Fibroblast of villous mesenchyme (primary cell): ENCODE measurements around the gene MYH9. TPM values are rescaled to one million over a fixed set of nuclear protein-coding genes. Genes with fewer than 3 reads are reported as not detected.
A peak's percentile ranks its signal among the peaks of the same experiment; 100 is the strongest.

Experiments used
- DNase-seq: peaks from one replicate; pipeline ENCODE4 v3.0.0-alpha.2; 2010; ENCODE audit warnings: low read depth
- H3K4me3 ChIP-seq: 2 replicates; pipeline ENCODE4 v1.5.1; 2011; ENCODE audit warnings: low read depth, mild to moderate bottlenecking, low read length
- CTCF ChIP-seq: IDR thresholded peaks from 2 replicates; pipeline ENCODE4 v1.5.1; 2012; ENCODE audit warnings: low read depth, mild to moderate bottlenecking, low read length; ENCODE audit not compliant: insufficient read depth
- total RNA-seq: library from RNA; depleted of rRNA; stranded (reverse); fragments of >200 nt; gene quantifications from 2 replicates; pipeline ENCODE4 v1.2.3, GENCODE V29; 2012

Gene MYH9
- total RNA-seq, 1 donor = 1,420 TPM

DNA sequence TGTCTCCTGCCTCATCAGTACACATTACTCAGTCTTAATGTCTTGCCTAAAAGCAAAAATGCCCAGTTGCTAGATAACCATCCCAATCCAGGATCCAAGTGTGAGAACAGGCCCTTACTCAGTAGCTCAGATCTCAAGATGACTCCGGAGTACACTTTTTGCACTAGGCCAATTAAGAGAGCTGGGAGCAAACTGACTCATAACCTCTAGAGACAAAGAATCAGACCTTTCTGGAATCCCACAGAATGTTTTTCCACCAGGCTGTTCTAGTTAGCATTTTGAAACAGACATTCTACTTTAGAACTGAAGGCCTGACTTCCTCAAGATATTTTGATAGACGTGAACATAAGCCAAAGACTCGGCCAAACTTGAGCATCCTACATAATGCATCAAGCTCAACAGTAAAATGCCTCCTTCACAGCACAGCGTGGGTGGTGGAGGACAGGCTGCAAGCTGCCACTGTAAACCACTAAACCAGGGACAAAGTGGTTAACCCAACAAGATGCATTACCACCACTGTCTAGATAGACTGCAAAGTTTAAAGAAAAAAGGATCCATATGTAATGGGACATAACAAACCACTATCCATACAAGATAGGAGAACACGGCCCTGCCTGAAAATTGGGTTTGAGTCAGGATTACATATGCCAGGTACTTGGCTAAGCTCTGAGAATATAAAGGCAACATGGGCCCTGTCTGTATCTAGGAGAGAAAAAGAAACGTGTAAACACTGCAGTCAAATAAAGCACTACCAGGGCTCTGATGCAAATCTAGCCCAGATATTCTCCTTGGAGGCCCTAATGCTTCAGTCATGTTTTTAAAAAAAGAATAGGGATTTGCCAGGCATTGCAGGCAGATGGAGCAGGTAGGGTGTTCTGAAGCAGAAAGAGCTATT lies 48.3 kb downstream of the MYH9 start:
- TF ChIP-seq CTCF = no peak
- peak; percentile 57 for DNase-seq
- H3K4me3 ChIP-seq = no peak overlapping the region

GRCh38 chr22:36337365-36338130 lies 50.2 kb downstream of the MYH9 start:
- H3K4me3 ChIP-seq = no peak overlapping the region
- DNase-seq = no peak
- no peak for TF ChIP-seq CTCF

- no peak for TF ChIP-seq CTCF
- no peak overlapping the region for H3K4me3 ChIP-seq
- no peak for DNase-seq
These were observed 51.3 kb downstream of the MYH9 start for GRCh38 chr22:36336246-36337182.

GRCh38 chr22:36335621-36336020 lies 52.1 kb downstream of the MYH9 start:
- no peak overlapping the region for H3K4me3 ChIP-seq
- no peak for DNase-seq
- TF ChIP-seq CTCF = no peak

- no peak overlapping the region for H3K4me3 ChIP-seq
- no peak for TF ChIP-seq CTCF
- DNase-seq = peak; percentile 69
These were observed 52.8 kb downstream of the MYH9 start for GRCh38 chr22:36334821-36335603.
